Measurements from ENCODE around the gene CELF2. TPM values are rescaled to one million over a fixed set of nuclear protein-coding genes. Genes with fewer than 3 reads are reported as not detected.

CELF2 gene
- 20.3 and 30.6 TPM in 2 replicates for total RNA-seq

DNA sequence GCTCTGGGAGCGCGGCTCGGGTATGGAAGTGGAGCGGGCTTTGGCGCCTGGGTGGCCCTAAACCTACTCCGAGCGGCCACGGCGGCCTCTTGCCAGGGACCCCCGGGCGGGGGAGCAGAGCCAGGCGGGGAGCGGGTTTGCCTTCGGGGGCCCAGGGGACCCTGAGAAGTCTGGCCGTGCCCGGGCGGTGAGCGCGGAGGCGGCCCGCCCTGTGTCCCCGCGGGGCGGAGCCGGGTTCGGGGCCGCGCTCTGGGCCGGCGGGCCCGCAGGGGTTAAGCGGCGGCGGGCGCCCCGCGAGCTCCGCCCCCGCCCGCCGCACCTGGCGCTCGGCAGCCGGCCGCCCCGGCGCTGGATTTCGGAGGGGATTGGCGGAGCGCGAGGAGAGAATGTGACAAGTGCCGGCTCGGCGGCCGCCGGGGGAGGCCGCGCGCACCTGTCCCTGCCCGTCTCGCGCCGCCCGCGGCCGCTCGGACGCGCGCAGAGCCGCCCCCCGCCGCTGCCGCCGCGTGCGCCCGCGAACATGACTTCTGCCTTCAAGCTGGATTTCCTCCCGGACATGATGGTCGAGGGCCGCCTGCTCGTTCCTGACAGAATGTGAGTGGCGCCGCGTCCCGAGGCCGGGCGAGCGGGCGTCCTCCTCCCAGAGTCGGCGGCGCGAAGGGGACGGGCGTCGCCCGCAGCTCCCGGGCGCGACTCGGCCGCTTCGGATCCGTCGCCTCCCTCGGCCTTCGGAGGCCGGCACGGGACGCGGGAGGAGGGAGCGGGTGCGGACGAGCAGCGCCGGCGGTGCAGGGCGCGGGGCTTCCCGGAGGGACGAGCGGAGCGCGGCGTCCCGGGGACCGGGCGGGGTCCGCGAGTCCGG, at the start of gene CELF2:
TSS of gene CELF2 (plus strand) at position 303 of the 862 bp plus-strand sequence. CDS start at position 521, 218 bp downstream.

